OCI-LY1 (cell line): Measurements from ENCODE around the gene UNCX.

ENCODE experiments used
- CTCF ChIP-seq: fragments of 200-600 bp; sonication (generic), shearing (Covaris generic); IDR thresholded peaks from 2 replicates; pipeline ENCODE4 v1.5.1; 2017; ENCODE audit warnings: mild to moderate bottlenecking, antibody characterized with exemption, low read length, moderate library complexity, mixed read lengths
- EZH2 ChIP-seq: fragments of 200-600 bp; sonication (generic), shearing (Covaris generic); IDR thresholded peaks from 2 replicates; pipeline ENCODE4 v1.8.0; 2017; ENCODE audit warnings: borderline replicate concordance, mixed run types, mild to moderate bottlenecking, antibody characterized with exemption, low read length, moderate library complexity, mixed read lengths

- TF ChIP-seq EZH2 (no peak), CTCF (no peak)
These were observed 50.0 kb downstream of the UNCX start for GRCh38 chr7:1282679-1283078.
